Ramos (cell line): ENCODE measurements around the gene KPNA2.
"Not testable (repeated sequence)": the region's sequence is repeated elsewhere in the genome, so short reads cannot be mapped to it uniquely, and the experiment has no call there.

Experiments used
- in situ Hi-C: fragments of 300-500 bp; cut with MboI; formaldehyde crosslinking; loops from one replicate; pipeline ENCODE4 v1.14.3; 2022; ENCODE audit warnings: low sequenced_read_pairs; ENCODE audit not compliant: unreplicated experiment

Gene KPNA2

GRCh38 chr17:68019675-68020408, 15.7 kb upstream of the KPNA2 start:
- in situ Hi-C loops = no loop called here

GRCh38 chr17:68020409-68020756, 15.2 kb upstream of the KPNA2 start:
- in situ Hi-C loops = no loop called here

- in situ Hi-C loops = not testable (repeated sequence)
These were observed 14.7 kb upstream of the KPNA2 start for GRCh38 chr17:68020791-68021190.

- in situ Hi-C loops = no loop called here
These were observed 13.6 kb upstream of the KPNA2 start for GRCh38 chr17:68021963-68022362.

GRCh38 chr17:68022547-68022946, 13.0 kb upstream of the KPNA2 start:
- in situ Hi-C loops = not testable (repeated sequence)

- in situ Hi-C loops = no loop called here
These were observed 5.9 kb upstream of the KPNA2 start for GRCh38 chr17:68029512-68030215.

- in situ Hi-C loops = no loop called here
These were observed 1.7 kb upstream of the KPNA2 start for GRCh38 chr17:68033636-68034451.

GRCh38 chr17:68034452-68034776, 1.1 kb upstream of the KPNA2 start:
- in situ Hi-C loops = no loop called here

GRCh38 chr17:68035131-68035522, 408 bp upstream of the KPNA2 start:
- in situ Hi-C loops = no loop called here

- in situ Hi-C loops = no loop called here
These were observed 991 bp downstream of the KPNA2 start for GRCh38 chr17:68036304-68037147.

- in situ Hi-C loops = no loop called here
These were observed 11.8 kb downstream of the KPNA2 start for GRCh38 chr17:68047153-68047846.

- in situ Hi-C loops = not testable (repeated sequence)
These were observed 12.5 kb downstream of the KPNA2 start for GRCh38 chr17:68047890-68048542.

GRCh38 chr17:68048996-68049395, 13.5 kb downstream of the KPNA2 start:
- in situ Hi-C loops = no loop called here

- in situ Hi-C loops = not testable (repeated sequence)
These were observed 14.4 kb downstream of the KPNA2 start for GRCh38 chr17:68049812-68050437.

GRCh38 chr17:68051321-68052312, 16.1 kb downstream of the KPNA2 start:
- in situ Hi-C loops = not testable (repeated sequence)

- in situ Hi-C loops = no loop called here
These were observed 17.3 kb downstream of the KPNA2 start for GRCh38 chr17:68052810-68053209.

- in situ Hi-C loops = no loop called here
These were observed 17.9 kb downstream of the KPNA2 start for GRCh38 chr17:68053231-68054013.
